B cell (primary cell): ENCODE results near the gene TMEM87B.

ENCODE experiments used
- EZH2 ChIP-seq: IDR thresholded peaks from 2 replicates; pipeline ENCODE4 v1.6.1; 2012; ENCODE audit warnings: borderline replicate concordance, low read depth, mild to moderate bottlenecking, moderate library complexity, low read length; ENCODE audit not compliant: insufficient read depth, poor library complexity, severe bottlenecking
- TF ChIP-seq, protein P1 (sequence below): fragments of 200-600 bp; IDR thresholded peaks from one replicate; pipeline ENCODE4 v1.8.0; 2022; ENCODE audit warnings: antibody characterized with exemption, mild to moderate bottlenecking

GRCh38 chr2:112134120-112134519 lies 79.1 kb downstream of the TMEM87B start:
- TF ChIP-seq, protein P1, sequence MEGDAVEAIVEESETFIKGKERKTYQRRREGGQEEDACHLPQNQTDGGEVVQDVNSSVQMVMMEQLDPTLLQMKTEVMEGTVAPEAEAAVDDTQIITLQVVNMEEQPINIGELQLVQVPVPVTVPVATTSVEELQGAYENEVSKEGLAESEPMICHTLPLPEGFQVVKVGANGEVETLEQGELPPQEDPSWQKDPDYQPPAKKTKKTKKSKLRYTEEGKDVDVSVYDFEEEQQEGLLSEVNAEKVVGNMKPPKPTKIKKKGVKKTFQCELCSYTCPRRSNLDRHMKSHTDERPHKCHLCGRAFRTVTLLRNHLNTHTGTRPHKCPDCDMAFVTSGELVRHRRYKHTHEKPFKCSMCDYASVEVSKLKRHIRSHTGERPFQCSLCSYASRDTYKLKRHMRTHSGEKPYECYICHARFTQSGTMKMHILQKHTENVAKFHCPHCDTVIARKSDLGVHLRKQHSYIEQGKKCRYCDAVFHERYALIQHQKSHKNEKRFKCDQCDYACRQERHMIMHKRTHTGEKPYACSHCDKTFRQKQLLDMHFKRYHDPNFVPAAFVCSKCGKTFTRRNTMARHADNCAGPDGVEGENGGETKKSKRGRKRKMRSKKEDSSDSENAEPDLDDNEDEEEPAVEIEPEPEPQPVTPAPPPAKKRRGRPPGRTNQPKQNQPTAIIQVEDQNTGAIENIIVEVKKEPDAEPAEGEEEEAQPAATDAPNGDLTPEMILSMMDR = no peak
- TF ChIP-seq EZH2 = no peak
